Gastroesophageal sphincter (tissue), 3 donors: ENCODE measurements around the gene SERGEF.

Experiments used
- CTCF ChIP-seq, 4 experiments: fragments of 200-600 bp in 2 of 4; fragments of 450-650 bp in 2 of 4; sonication (generic) in 1 of 4; IDR thresholded peaks; one replicate each; pipeline ENCODE4 v1.5.1; 2017 to 2019; ENCODE audit warnings: antibody characterized with exemption in 4 of 4, mild to moderate bottlenecking in 2 of 4, moderate library complexity in 2 of 4
- POLR2AphosphoS5 ChIP-seq: sonication (generic); formaldehyde crosslinking; IDR thresholded peaks from one replicate; pipeline ENCODE4 v1.6.1; 2017; ENCODE audit warnings: antibody characterized with exemption

- TF ChIP-seq CTCF (IDR thresholded peaks at IDR 0.05) = no peak
- TF ChIP-seq POLR2AphosphoS5 = no peak
These were observed 202.1 kb downstream of the SERGEF start for GRCh38 chr11:17810746-17811145.
